SK-N-SH (cell line): ENCODE measurements around the gene IPO11. TPM values are rescaled to one million over a fixed set of nuclear protein-coding genes. Genes with fewer than 3 reads are reported as not detected.

Source experiments
- CTCF ChIA-PET: fragments of 300-600, 350-600 bp; formaldehyde crosslinking; extraction: SDS; loops from one replicate; lab custom pipeline; 2021; lab: Yijun Ruan, JAX
- POLR2A ChIA-PET: fragments of 350-600 bp; sonication (Branson Sonifier 250); formaldehyde crosslinking; extraction: SDS; loops from one replicate; lab custom pipeline; 2020; ENCODE audit warnings: antibody characterized with exemption, inconsistent platforms; lab: Yijun Ruan, JAX
- DNase-seq: peaks from one replicate; pipeline ENCODE4 v3.0.0; 2012
- H2AFZ ChIP-seq: fragments of 200-600 bp; sonication (generic); 2 replicates; pipeline ENCODE4 v1.8.1; 2016; ENCODE audit warnings: antibody characterized with exemption, mild to moderate bottlenecking, low read depth
- H3F3A ChIP-seq: fragments of 200-600 bp; sonication (generic); replicated peaks from 2 replicates; pipeline ENCODE3; 2016; ENCODE audit warnings: antibody characterized with exemption, mild to moderate bottlenecking; ENCODE audit not compliant: insufficient read depth
- H3K27ac ChIP-seq, 2 experiments: fragments of 200-500 bp in 1 of 2; fragments of 200-600 bp in 1 of 2; sonication (Bioruptor generic) in 1 of 2; sonication (generic), shearing (Covaris generic) in 1 of 2; 2 replicates each; pipeline versions ENCODE4 v1.5.1 to v1.6.1; 2014 to 2016; ENCODE audit warnings: low read depth in 2 of 2, inconsistent platforms in 1 of 2, low read length in 1 of 2, mild to moderate bottlenecking in 1 of 2, mixed read lengths in 1 of 2
- H3K27me3 ChIP-seq: fragments of 200-600 bp; sonication (generic), shearing (Covaris generic); 2 replicates; pipeline ENCODE4 v1.6.1; 2016; ENCODE audit warnings: mixed run types; ENCODE audit not compliant: insufficient read depth
- H3K36me3 ChIP-seq, 2 experiments: fragments of 200-500 bp in 1 of 2; fragments of 200-600 bp in 1 of 2; sonication (Bioruptor generic) in 1 of 2; sonication (generic) in 1 of 2; replicated peaks in 1 of 2; 2 replicates each; pipeline versions ENCODE3 to v1.5.1; 2014 to 2016; ENCODE audit warnings: low read length in 1 of 2, mild to moderate bottlenecking in 1 of 2; ENCODE audit not compliant: insufficient read depth in 2 of 2, control insufficient read depth in 1 of 2
- H3K4me1 ChIP-seq, 2 experiments: fragments of 200-500 bp in 1 of 2; fragments of 200-600 bp in 1 of 2; sonication (Bioruptor generic) in 1 of 2; sonication (generic), shearing (Covaris generic) in 1 of 2; 2 replicates each; pipeline versions ENCODE4 v1.5.1 to v1.6.1; 2014 to 2016; ENCODE audit warnings: low read depth in 1 of 2, low read length in 1 of 2, mixed run types in 1 of 2; ENCODE audit not compliant: insufficient read depth in 2 of 2, control insufficient read depth in 1 of 2
- H3K4me2 ChIP-seq: fragments of 200-600 bp; sonication (generic), shearing (Covaris generic); 2 replicates; pipeline ENCODE4 v1.6.1; 2017; ENCODE audit warnings: mixed run types
- H3K4me3 ChIP-seq, 2 experiments: fragments of 200-500 bp in 1 of 2; fragments of 200-600 bp in 1 of 2; sonication (Bioruptor generic) in 1 of 2; sonication (generic), shearing (Covaris generic) in 1 of 2; 2 replicates each; pipeline versions ENCODE4 v1.5.1 to v1.8.1; 2014 to 2016; ENCODE audit warnings: low read depth in 2 of 2, inconsistent platforms in 1 of 2, low read length in 1 of 2, mild to moderate bottlenecking in 1 of 2, mixed read lengths in 1 of 2, moderate library complexity in 1 of 2
- H3K79me2 ChIP-seq: fragments of 200-600 bp; sonication (generic); 2 replicates; pipeline ENCODE4 v1.8.1; 2017; ENCODE audit warnings: mild to moderate bottlenecking; ENCODE audit not compliant: insufficient read depth
- H3K9ac ChIP-seq: fragments of 200-600 bp; sonication (generic); 2 replicates; pipeline ENCODE4 v1.6.1; 2017; ENCODE audit warnings: mixed run types
- H3K9me2 ChIP-seq: fragments of 200-600 bp; sonication (generic); 2 replicates; pipeline ENCODE4 v1.6.1; 2017; ENCODE audit warnings: mixed run types
- H3K9me3 ChIP-seq: fragments of 200-600 bp; sonication (generic); 2 replicates; pipeline ENCODE4 v1.6.1; 2017; ENCODE audit warnings: mixed run types, mild to moderate bottlenecking, moderate library complexity
- H4K20me1 ChIP-seq: fragments of 200-600 bp; sonication (generic); 2 replicates; pipeline ENCODE4 v1.6.1; 2017; ENCODE audit warnings: mild to moderate bottlenecking, mixed run types; ENCODE audit not compliant: insufficient read depth
- CHD2 ChIP-seq: fragments of 150-350 bp; IDR thresholded peaks from 2 replicates; pipeline ENCODE4 v1.6.1; 2018; ENCODE audit warnings: low read length; ENCODE audit not compliant: partially characterized antibody
- EZH2phosphoT487 ChIP-seq: fragments of 200-600 bp; sonication (generic); IDR thresholded peaks from 2 replicates; pipeline ENCODE4 v1.6.1; 2017; ENCODE audit warnings: low read depth, mixed run types, mild to moderate bottlenecking, antibody characterized with exemption, moderate library complexity, borderline replicate concordance
- FOSL2 ChIP-seq: IDR thresholded peaks from 2 replicates; pipeline ENCODE4 v1.4.0; 2012; ENCODE audit warnings: low read depth, mild to moderate bottlenecking, moderate library complexity, borderline replicate concordance
- FOXM1 ChIP-seq: IDR thresholded peaks from 2 replicates; pipeline ENCODE4 v1.4.0; 2012; ENCODE audit warnings: low read depth, mild to moderate bottlenecking
- GABPA ChIP-seq: IDR thresholded peaks from 2 replicates; pipeline ENCODE4 v1.4.0; 2012; ENCODE audit warnings: low read depth, mild to moderate bottlenecking
- MEF2A ChIP-seq: IDR thresholded peaks from 2 replicates; pipeline ENCODE4 v1.4.0; 2012; ENCODE audit warnings: low read depth, borderline replicate concordance
- NFIC ChIP-seq: IDR thresholded peaks from 2 replicates; pipeline ENCODE4 v1.4.0; 2012; ENCODE audit warnings: borderline replicate concordance
- RXRA ChIP-seq: IDR thresholded peaks from 2 replicates; pipeline ENCODE4 v1.4.0; 2012; ENCODE audit warnings: low read depth, mild to moderate bottlenecking, borderline replicate concordance
- TEAD4 ChIP-seq: IDR thresholded peaks from 2 replicates; pipeline ENCODE4 v1.4.0; 2012; ENCODE audit warnings: mild to moderate bottlenecking, borderline replicate concordance; ENCODE audit not compliant: insufficient read depth
- YY1 ChIP-seq: IDR thresholded peaks from 2 replicates; pipeline ENCODE4 v1.4.0; 2012; ENCODE audit warnings: low read depth, mild to moderate bottlenecking
- WGBS: methylation state at CpG from one replicate; pipeline ENCODE4 v1.1.6; 2017; ENCODE audit warnings: low lambda C conversion rate; 5-methylcytosine and 5-hydroxymethylcytosine counted together
- polyA plus RNA-seq, 3 experiments: library from polyadenylated mRNA; depleted of rRNA; stranded (reverse); fragments of >200 nt; gene quantifications; 2 replicates each; pipeline ENCODE4 v1.2.3, GENCODE V29; 2012
- TF ChIP-seq, protein P1 (sequence below): IDR thresholded peaks from 2 replicates; pipeline ENCODE4 v1.4.0; 2012; ENCODE audit warnings: low read depth, borderline replicate concordance
- TF ChIP-seq, protein P2 (sequence below): fragments of 200-600 bp; sonication (generic); IDR thresholded peaks from 2 replicates; pipeline ENCODE4 v1.6.1; 2017; ENCODE audit warnings: antibody characterized with exemption, mild to moderate bottlenecking, moderate library complexity
- TF ChIP-seq, protein P3 (sequence below): fragments of 150-350 bp; IDR thresholded peaks from 2 replicates; pipeline ENCODE4 v1.6.1; 2017; ENCODE audit warnings: antibody characterized with exemption, low read length, low read depth, borderline replicate concordance

IPO11 gene
- polyA plus RNA-seq, 1 of the 3 experiments (the other 2 are of a cell fraction) = 8.1 TPM

DNA sequence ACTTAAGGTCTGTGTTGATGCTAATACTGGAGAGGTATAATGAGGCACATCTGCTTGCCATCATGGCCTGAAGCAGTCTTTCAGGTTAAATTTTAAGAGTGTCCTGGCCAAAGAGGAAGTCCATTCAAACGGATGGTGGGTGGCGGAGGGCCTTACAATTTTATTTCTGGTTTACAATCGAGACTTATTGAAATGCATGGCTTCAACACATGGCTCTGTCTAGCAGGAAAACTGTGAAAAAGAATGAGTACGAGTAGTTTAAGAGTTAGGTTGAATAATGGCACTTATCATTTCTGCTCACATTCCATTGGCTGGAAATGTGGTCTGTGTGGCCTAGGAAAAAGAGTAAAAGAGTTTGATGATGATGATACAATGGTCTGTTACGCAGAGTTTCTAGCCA is 208.2 kb downstream of the IPO11 start:
- no peaks in the 10 kb centered on the region for H3K36me3 ChIP-seq
- CTCF ChIA-PET = no interaction called here
- WGBS = 97% methylated on average over 5 of the region's 5 CpGs
- no peak overlapping the region for H3K4me2 ChIP-seq
- no peaks in the 10 kb centered on the region; the same call in 1 of the 2 replicates for H3K9me2 ChIP-seq
- no peaks in the 10 kb centered on the region; the same call in 1 of the 2 replicates for H3K9me3 ChIP-seq
- POLR2A ChIA-PET = no interaction called here
- H3K4me3 ChIP-seq = no peak overlapping the region
- H3K4me1 ChIP-seq = peaks cover 0 to 4% of the 10 kb centered on the region in 2 experiments; a peak in 1 of 4 replicates
- no peaks in the 10 kb centered on the region for H3K27me3 ChIP-seq
- H3K9ac ChIP-seq = no peak overlapping the region
- H3K79me2 ChIP-seq = no peaks in the 10 kb centered on the region
- DNase-seq = no peak
- no peak overlapping the region for H3K27ac ChIP-seq
- TF ChIP-seq EZH2phosphoT487 = no peak
- no peak for TF ChIP-seq FOXM1
- TF ChIP-seq CHD2 = no peak
- TF ChIP-seq, protein P1, sequence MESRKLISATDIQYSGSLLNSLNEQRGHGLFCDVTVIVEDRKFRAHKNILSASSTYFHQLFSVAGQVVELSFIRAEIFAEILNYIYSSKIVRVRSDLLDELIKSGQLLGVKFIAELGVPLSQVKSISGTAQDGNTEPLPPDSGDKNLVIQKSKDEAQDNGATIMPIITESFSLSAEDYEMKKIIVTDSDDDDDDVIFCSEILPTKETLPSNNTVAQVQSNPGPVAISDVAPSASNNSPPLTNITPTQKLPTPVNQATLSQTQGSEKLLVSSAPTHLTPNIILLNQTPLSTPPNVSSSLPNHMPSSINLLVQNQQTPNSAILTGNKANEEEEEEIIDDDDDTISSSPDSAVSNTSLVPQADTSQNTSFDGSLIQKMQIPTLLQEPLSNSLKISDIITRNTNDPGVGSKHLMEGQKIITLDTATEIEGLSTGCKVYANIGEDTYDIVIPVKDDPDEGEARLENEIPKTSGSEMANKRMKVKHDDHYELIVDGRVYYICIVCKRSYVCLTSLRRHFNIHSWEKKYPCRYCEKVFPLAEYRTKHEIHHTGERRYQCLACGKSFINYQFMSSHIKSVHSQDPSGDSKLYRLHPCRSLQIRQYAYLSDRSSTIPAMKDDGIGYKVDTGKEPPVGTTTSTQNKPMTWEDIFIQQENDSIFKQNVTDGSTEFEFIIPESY = no peak
- TF ChIP-seq, protein P2, sequence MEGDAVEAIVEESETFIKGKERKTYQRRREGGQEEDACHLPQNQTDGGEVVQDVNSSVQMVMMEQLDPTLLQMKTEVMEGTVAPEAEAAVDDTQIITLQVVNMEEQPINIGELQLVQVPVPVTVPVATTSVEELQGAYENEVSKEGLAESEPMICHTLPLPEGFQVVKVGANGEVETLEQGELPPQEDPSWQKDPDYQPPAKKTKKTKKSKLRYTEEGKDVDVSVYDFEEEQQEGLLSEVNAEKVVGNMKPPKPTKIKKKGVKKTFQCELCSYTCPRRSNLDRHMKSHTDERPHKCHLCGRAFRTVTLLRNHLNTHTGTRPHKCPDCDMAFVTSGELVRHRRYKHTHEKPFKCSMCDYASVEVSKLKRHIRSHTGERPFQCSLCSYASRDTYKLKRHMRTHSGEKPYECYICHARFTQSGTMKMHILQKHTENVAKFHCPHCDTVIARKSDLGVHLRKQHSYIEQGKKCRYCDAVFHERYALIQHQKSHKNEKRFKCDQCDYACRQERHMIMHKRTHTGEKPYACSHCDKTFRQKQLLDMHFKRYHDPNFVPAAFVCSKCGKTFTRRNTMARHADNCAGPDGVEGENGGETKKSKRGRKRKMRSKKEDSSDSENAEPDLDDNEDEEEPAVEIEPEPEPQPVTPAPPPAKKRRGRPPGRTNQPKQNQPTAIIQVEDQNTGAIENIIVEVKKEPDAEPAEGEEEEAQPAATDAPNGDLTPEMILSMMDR = no peak
- TF ChIP-seq GABPA = no peak
- no peak for TF ChIP-seq RXRA
- no peak for TF ChIP-seq YY1
- TF ChIP-seq, protein P3, sequence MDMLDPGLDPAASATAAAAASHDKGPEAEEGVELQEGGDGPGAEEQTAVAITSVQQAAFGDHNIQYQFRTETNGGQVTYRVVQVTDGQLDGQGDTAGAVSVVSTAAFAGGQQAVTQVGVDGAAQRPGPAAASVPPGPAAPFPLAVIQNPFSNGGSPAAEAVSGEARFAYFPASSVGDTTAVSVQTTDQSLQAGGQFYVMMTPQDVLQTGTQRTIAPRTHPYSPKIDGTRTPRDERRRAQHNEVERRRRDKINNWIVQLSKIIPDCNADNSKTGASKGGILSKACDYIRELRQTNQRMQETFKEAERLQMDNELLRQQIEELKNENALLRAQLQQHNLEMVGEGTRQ = no peak
- no peak for TF ChIP-seq FOSL2
- no peak for TF ChIP-seq TEAD4
- H4K20me1 ChIP-seq = no peaks in the 10 kb centered on the region
- no peak overlapping the region for H2AFZ ChIP-seq
- no peaks in the 10 kb centered on the region for H3F3A ChIP-seq

DNA sequence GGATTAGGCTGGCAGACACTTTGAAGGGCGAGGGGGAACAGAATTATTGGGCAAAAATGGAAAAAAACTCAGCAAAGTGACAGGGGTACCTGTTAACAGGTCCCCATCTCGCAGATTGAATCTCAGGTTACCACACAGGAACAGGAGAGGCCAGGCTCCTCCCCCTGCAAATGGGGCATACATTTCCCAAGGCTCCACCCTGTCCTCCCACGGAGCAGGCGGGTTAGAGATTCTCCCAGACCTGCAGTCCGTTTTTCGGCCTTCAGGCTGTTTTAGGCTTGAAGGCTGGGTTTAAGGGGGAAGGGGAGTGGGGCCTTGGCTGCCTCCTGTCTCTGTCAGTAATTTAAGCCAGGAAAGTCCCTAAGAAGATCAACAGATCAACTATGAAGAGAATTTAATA is 208.7 kb downstream of the IPO11 start:
- TF ChIP-seq NFIC (no peak), MEF2A (no peak)
- H3K27ac ChIP-seq = no peak overlapping the region; a peak in 1 of 4 replicates
- DNase-seq = no peak
- 92% methylated on average over 6 of the region's 6 CpGs for WGBS
- CTCF ChIA-PET = no interaction called here
- H3K4me1 ChIP-seq = peaks cover 0 to 4% of the 10 kb centered on the region in 2 experiments; a peak in 1 of 4 replicates
- H2AFZ ChIP-seq = no peak overlapping the region
- H3F3A ChIP-seq = no peaks in the 10 kb centered on the region
- H3K9me2 ChIP-seq = no peaks in the 10 kb centered on the region; the same call in 1 of the 2 replicates
- no peaks in the 10 kb centered on the region; the same call in 1 of the 2 replicates for H3K9me3 ChIP-seq
- H3K27me3 ChIP-seq = no peaks in the 10 kb centered on the region
- H4K20me1 ChIP-seq = no peaks in the 10 kb centered on the region
- POLR2A ChIA-PET = no interaction called here
- H3K4me2 ChIP-seq = no peak overlapping the region
- H3K79me2 ChIP-seq = no peaks in the 10 kb centered on the region
- H3K36me3 ChIP-seq = no peaks in the 10 kb centered on the region
- no peak overlapping the region for H3K9ac ChIP-seq
- H3K4me3 ChIP-seq = no peak overlapping the region
